ENCODE data around the gene LDHA.
A peak's percentile ranks its signal among the peaks of the same experiment; 100 is the strongest.
"Not testable (repeated sequence)": the region's sequence is repeated elsewhere in the genome, so short reads cannot be mapped to it uniquely, and the experiment has no call there.

Gene LDHA

DNA sequence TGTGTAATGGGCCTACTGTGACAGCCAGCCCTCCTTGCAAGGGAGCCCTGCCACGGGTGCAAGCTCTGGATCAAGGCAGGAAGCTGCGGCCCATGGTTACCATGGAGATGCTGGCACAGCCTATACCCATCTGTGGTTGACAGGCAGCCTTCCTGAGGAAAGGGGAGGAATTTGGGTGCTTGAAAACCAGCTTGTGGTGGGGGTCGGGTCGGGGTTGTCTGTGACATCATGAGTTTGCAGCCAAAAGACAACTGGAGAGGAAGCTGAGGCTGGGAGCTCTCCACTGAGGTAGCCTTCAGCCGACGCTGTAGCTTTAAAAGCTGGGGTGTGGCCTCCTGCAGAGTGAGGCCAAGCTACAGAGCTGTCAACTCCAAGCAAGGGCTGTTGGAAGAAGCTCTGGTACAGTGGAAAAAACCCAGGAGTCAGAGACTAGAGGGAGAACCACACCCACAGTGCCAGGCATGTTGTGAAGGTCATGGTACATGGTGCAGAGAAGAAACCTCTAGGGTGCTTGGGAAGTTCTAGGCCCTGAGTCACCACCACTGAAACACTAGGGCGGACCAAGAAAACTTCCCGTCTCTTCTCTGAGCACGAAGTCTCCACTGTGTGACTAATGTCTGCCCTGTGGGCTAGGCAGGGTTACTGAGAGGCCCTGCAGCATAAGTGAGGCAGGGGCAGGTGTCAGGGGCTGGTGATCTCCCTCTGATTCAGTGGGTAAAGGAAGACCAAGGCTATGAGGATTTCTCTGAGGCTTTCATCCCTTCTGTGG is 10.8 kb upstream of the LDHA start:
- ATAC-seq (peak; percentile 97), DNase-seq (peak; percentile 78 to 92)
- H3K4me1 Mint-ChIP-seq = peaks cover 44% of the 10 kb centered on the region
- no peaks in the 10 kb centered on the region for H3K27me3 Mint-ChIP-seq
- H3K27ac Mint-ChIP-seq = peak overlapping the region; percentile 96 to 98
- peak overlapping the region; percentile 75 to 80 for H3K4me3 Mint-ChIP-seq
- no peaks in the 10 kb centered on the region for H3K9me3 Mint-ChIP-seq

DNA sequence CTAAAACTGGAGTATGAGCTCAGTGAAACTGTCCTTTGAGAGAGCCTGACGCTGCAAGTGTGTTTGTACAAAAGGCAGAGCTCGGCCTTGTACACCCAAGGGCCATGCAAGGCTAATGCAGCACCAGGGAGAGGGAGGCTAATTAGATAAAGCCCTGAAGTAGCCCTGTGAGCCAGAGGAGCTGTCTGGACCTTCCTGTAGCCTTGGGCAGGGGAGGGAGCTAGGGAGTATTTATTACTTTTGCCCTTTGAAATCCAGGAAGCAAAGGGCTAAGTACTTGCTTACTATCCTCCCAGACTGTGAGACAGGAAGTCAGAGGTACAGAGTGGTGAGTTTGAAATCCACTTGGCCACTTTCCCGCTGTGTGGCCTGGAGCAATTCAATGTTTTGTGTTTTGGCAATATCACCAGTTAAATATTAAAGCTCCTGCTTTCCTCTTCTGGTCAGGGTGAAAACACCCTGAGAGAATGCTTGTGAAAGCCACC is 10.2 kb upstream of the LDHA start:
- H3K4me1 Mint-ChIP-seq = peaks cover 44% of the 10 kb centered on the region
- peak overlapping the region; percentile 75 to 80 for H3K4me3 Mint-ChIP-seq
- no peaks in the 10 kb centered on the region for H3K9me3 Mint-ChIP-seq
- DNase-seq = no peak
- peak; percentile 36 for ATAC-seq
- peak overlapping the region; percentile 96 to 98 for H3K27ac Mint-ChIP-seq
- H3K27me3 Mint-ChIP-seq = no peaks in the 10 kb centered on the region

DNA sequence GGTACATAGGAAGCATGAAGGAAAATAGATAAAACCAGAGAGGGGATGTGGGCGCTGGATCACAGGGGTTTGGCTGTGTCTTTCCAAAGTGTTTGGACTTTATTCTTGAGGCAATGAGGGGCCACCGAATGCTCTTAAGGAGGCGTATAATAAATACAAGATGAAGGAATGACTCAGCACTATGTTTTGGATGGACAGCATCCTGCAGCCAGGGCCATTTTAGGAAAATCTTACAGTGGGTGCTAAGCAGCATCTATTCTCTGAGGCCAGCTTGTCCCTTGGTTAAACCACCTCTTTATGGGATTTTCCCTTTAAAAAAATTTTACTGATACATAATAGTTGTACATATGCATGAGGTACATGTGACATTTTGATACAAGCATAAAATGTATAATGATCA is 4.3 kb upstream of the LDHA start:
- H3K4me1 Mint-ChIP-seq = peaks cover 63% of the 10 kb centered on the region
- ATAC-seq (no peak), DNase-seq (no peak)
- H3K9me3 Mint-ChIP-seq = no peaks in the 10 kb centered on the region
- no peak overlapping the region for H3K4me3 Mint-ChIP-seq
- H3K27me3 Mint-ChIP-seq = no peaks in the 10 kb centered on the region
- H3K27ac Mint-ChIP-seq = no peak overlapping the region

DNA sequence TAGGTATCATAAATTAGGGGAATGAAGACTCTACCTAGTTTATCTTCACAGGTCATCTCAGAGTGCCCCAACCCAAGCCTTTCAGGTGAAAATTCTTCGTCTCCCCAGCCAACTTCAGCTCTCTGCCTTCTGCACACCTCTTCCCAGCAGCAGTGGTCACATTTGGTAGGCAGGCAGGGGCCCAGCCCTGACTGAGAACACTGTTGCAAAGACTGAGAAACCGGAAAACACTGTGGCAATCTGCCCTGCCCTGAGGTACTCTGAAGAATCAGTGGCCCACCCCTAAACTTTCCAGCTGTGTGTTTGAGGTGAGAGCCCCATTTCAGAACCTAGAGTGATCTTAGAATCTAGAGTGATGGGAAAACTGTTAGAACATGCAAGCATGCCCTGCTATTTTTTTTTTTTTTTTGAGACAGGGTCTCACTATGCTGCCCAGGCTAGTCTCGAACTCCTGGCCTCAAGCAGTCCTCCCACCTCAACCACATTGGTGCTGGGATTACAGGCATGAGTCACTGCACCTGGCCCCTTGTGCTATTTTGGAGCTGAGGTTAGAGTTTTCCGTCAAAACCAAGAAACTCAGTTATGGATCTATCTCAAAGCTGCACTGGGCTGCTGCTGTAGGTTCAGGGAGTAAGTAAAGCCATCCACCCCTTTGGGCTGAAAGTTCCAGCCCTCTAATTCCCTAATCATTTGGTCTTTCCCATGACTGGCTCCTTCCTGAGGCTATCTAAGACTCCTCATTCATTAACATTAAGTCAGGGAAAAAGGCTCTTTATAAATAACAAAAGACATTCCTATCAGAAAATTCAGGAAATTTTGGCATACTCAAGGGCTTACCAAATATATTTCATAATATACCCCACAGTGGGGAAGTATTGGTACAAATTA is 1.7 kb upstream of the LDHA start:
- ATAC-seq (no peak), DNase-seq (no peak)
- H3K4me3 Mint-ChIP-seq = peak overlapping the region; percentile 35 to 70
- peak overlapping the region; percentile 71 to 90 for H3K27ac Mint-ChIP-seq
- no peaks in the 10 kb centered on the region for H3K27me3 Mint-ChIP-seq
- no peaks in the 10 kb centered on the region for H3K9me3 Mint-ChIP-seq
- H3K4me1 Mint-ChIP-seq = peaks cover 60% of the 10 kb centered on the region

DNA sequence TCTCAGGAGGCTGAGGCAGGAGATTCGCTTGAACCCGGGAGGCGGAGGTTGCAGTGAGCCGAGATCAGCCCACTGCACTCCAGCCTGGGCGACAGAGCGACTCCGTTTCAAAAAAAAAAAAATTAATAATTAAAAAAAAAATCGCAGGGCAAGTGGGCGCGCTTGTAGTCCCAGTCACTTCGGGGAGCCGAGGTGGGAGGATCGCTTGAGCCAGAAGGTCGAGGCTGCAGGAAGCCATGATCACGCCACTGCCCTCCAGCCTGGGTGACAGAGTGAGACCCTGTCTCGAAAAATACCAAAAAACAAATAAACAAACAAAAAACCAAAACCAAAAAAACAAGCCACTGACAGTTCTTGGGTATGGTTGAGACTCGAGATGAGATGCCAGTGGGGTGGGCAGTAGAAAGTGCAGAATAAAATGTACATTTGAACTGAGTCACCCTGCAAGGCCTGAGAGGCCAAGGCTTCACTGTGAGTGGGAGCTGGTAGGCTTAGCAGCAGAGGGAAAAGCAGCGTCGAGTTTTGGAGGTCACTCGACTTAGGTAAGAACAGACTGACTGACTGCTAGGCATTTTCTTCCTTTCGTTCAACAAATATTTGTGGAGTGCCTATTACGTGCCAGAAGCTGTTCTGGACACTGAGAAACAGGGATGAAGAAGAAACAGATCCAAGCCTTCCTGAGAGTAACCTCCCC is 635 bp upstream of the LDHA start:
- ATAC-seq (peak; percentile 1), DNase-seq (no peak)
- Mint-ChIP-seq H3K27me3 (no peaks in the 10 kb centered on the region), H3K4me1 (peaks cover 68% of the 10 kb centered on the region), H3K9me3 (no peaks in the 10 kb centered on the region), H3K27ac (peak overlapping the region; percentile 97 to 99), H3K4me3 (peak overlapping the region; percentile 99 to 100)

DNA sequence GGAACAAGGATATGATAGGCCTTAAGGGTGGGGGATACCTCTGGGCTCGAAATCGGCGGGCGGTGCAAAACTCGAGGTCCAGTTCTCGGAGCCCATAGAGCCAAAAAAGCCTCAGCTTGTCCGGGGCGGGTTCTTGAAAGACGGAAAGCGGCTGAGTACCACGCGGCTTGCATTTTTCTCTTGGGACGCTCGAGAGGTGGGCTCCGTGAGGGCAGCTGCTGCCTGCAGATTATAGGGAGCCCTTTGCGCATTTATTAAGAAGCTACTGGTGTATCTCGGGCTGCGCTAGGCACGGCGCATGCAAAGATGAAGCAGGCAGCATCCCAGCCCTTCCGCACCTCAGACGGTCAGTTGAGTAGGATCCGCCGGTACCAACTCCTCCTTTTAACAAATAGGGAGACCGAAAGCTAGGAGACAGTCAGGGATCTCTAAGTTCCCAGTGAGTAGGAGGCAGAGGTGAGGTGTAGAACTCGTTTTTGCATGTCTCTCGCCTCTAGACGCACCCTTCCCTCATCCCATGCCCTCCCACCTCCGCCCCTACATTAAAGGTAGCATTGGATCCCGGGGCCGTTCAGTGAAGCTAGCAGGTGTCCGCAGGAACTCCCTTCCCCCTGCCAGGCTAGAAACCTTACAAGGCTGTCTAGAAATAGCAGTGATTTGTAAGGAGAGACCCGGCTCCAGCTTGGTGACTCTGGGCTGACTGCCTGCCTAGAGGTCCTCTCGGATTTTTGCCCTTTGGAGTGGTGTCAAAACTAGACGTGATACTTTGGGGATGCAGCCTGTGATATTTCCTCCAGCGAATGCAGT is 768 bp downstream of the LDHA start:
- Mint-ChIP-seq H3K4me3 (peak overlapping the region; percentile 99 to 100), H3K9me3 (no peaks in the 10 kb centered on the region), H3K27me3 (no peaks in the 10 kb centered on the region), H3K4me1 (peaks cover 67% of the 10 kb centered on the region), H3K27ac (peak overlapping the region; percentile 97 to 99)
- no peak for ATAC-seq
- DNase-seq = peak; percentile 26 to 31

DNA sequence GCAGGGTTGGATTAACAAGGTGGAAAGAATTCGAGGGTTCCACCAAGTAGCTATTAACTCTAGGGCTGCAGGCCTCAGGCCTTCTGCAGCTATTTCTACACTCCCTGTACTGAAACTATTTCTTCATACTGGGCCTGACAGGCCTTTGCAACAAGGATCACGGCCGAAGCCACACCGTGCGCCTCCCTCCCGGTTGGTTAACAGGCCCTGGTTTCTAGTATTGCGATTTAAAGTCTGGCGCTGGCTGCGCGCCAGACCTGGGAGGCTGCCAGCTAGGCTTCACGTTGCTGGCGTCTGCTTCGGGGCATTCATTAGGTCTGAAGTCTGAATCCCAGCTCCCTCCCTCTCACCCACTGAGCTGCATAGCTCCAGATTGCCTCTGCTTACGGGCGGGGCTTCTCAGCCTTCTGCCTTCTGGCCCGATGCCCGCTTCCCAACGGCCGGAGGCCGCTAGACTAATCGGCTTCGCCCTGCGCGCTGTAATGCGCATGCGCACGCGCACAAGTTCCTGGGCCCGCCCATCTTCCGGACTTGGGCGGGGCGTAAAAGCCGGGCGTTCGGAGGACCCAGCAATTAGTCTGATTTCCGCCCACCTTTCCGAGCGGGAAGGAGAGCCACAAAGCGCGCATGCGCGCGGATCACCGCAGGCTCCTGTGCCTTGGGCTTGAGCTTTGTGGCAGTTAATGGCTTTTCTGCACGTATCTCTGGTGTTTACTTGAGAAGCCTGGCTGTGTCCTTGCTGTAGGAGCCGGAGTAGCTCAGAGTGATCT is 1.6 kb downstream of the LDHA start:
- ATAC-seq (peak; percentile 80), DNase-seq (peak; percentile 97 to 99)
- peaks cover 66% of the 10 kb centered on the region for H3K4me1 Mint-ChIP-seq
- peak overlapping the region; percentile 99 to 100 for H3K4me3 Mint-ChIP-seq
- H3K27ac Mint-ChIP-seq = peak overlapping the region; percentile 97 to 99
- no peaks in the 10 kb centered on the region for H3K9me3 Mint-ChIP-seq
- no peaks in the 10 kb centered on the region for H3K27me3 Mint-ChIP-seq

DNA sequence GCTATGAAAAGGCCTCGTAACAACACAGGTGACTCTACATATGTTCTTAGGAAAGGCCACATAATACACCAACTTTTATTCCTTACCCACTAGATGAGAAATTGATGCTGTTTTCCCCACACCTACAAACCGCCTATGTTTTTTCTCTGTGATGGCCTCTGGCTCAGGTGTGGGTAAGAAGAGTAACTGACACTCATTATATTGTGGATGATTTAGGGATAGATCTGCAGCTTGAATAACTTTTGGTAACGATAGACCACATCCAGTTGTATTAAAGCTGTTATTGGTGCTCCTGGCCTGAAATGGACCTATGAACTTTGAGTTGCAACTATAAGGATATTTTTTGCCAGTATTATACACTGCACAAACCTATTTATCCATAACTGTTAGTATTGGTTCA is 3.6 kb downstream of the LDHA start:
- Mint-ChIP-seq H3K9me3 (no peaks in the 10 kb centered on the region), H3K4me3 (peak overlapping the region; percentile 27 to 63), H3K4me1 (peaks cover 47% of the 10 kb centered on the region), H3K27ac (no peak overlapping the region), H3K27me3 (no peaks in the 10 kb centered on the region)
- no peak for ATAC-seq
- DNase-seq = no peak

DNA sequence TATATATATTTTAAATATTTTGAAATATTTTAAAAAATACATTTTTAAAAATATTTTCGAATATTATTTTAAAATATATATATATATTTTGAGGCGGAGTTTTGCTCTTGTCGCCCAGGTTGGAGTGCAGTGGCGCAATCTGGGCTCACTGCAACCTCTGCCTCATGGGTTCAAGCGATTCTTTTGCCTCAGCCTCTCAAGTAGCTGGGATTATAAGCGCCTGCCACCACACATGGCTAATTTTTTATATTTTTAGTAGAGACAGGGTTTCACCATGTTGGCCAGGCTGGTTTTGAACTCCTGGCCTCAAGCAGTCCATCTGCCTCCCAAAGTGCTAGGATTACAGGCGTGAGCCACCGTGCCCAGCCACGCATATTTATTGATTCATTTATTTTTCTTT is 6.7 kb downstream of the LDHA start:
- ATAC-seq, DNase-seq, H3K4me3 Mint-ChIP-seq, H3K9me3 Mint-ChIP-seq, H3K27me3 Mint-ChIP-seq, H3K27ac Mint-ChIP-seq: not testable (repeated sequence)
- peaks cover 30% of the 10 kb centered on the region for H3K4me1 Mint-ChIP-seq

DNA sequence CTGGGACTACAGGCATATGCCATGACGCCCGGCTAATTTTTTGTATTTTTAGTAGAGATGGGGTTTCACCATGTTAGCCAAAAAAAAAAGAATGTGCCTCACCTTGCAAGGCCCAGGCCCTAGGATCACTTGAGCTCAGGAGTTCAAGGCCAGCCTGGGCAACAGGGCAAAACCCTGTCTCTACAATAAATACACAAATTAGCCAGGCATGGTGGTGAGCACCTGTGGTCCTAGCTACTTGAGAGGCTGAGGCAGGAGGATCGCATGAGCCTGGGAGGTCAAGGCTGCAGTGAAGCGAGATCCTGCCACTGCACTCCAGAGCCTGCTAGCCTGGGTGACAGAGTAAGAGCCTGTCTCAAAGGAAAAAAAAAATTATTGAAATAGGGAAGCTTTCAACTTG is 9.7 kb downstream of the LDHA start:
- H3K4me1 Mint-ChIP-seq = peaks cover 7% of the 10 kb centered on the region
- DNase-seq = no peak
- H3K9me3 Mint-ChIP-seq = no peaks in the 10 kb centered on the region
- no peaks in the 10 kb centered on the region for H3K27me3 Mint-ChIP-seq
- H3K27ac Mint-ChIP-seq = peak overlapping the region in 1 of 2 donors; percentile 63
- ATAC-seq = no peak
- H3K4me3 Mint-ChIP-seq = no peak overlapping the region

DNA sequence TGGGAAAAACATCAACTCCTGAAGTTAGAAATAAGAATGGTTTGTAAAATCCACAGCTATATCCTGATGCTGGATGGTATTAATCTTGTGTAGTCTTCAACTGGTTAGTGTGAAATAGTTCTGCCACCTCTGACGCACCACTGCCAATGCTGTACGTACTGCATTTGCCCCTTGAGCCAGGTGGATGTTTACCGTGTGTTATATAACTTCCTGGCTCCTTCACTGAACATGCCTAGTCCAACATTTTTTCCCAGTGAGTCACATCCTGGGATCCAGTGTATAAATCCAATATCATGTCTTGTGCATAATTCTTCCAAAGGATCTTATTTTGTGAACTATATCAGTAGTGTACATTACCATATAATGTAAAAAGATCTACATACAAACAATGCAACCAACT is 13.0 kb downstream of the LDHA start:
- ATAC-seq, H3K4me3 Mint-ChIP-seq, DNase-seq, H3K9me3 Mint-ChIP-seq, H3K27me3 Mint-ChIP-seq: not testable (repeated sequence)
- Mint-ChIP-seq H3K27ac (peak overlapping the region in 1 of 2 donors; percentile 27), H3K4me1 (peaks cover 15% of the 10 kb centered on the region)

DNA sequence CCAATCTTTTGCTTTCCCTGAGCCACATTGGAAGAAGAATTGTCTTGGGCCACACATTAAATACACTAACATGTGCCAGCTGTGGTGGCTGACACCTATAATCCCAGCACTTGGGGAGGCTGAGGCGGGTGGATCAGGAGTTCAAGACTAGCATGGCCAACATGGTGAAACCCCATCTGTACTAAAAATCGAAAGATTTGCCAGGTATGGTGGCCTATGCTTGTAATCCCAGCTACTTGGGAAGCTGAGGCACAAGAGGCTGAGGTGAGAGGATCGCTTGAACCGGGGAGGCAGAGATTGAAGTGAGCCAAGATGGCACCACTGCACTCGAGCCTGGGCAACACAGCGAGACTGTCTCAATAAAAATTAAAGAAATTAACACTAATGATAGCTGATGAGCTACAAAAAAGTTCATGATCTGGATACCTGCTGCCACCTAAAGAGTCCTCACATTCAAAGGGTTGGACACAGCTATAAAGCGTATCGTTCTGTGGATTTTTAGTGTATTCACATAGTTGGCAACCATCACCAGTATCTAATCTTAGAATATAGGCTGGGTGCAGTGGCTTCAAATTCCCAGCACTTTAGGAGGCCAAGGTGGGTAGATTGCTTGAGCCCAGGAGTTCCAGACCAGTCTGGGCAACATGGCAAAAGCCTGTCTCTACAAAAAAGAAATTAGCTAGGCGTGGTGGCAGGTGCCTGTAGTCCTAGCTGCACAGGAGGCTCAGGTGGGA is 14.4 kb downstream of the LDHA start:
- Mint-ChIP-seq H3K9me3 (peaks cover 0 to 6% of the 10 kb centered on the region in 2 donors), H3K27me3 (no peaks in the 10 kb centered on the region), H3K4me1 (peaks cover 16% of the 10 kb centered on the region), H3K27ac (no peak overlapping the region), H3K4me3 (no peak overlapping the region)
- no peak for DNase-seq
- ATAC-seq = no peak

DNA sequence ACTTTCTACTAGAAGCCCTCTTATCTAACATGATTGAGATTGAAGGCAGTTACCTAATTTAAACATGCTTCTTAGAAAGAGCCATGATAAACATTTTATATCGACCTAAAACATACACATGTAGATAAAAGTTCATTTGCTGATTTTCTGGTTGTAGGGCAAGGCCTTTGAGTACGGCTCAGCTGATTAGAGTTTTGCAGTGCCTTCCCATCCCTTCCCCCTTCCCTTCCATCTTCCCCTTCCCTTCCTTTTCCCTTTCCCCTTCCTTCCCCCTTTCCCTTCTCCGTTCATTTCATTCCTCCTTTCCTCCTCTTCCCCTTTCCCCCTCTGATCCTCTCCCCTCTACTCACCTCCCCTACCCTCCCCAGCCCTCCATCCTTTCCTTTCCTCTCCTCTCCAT is 22.1 kb downstream of the LDHA start:
- H3K9me3 Mint-ChIP-seq = no peaks in the 10 kb centered on the region
- ATAC-seq = no peak
- H3K27me3 Mint-ChIP-seq = no peaks in the 10 kb centered on the region
- no peak overlapping the region for H3K4me3 Mint-ChIP-seq
- H3K27ac Mint-ChIP-seq = no peak overlapping the region
- peaks cover 20% of the 10 kb centered on the region for H3K4me1 Mint-ChIP-seq
- DNase-seq = no peak

DNA sequence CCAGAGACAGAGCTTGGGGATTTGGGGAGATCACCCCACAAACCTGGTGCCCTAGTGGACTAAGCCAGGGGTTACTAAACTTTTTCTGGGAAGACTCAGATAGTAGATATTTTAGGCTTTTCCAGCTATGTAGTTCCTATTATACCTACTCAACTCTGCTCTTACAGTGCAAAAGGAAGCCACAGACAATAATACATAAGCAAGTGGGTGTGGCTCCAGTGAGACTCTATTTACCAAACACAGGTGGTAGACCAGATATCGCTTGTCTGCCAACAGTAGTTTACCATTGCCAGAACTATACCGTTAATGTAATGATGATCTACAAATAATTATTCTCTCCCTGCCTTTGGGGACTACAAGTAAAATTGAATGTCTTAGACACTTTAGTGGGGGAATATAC is 24.7 kb downstream of the LDHA start:
- no peak overlapping the region for H3K4me3 Mint-ChIP-seq
- ATAC-seq (no peak), DNase-seq (no peak)
- no peaks in the 10 kb centered on the region for H3K9me3 Mint-ChIP-seq
- no peak overlapping the region for H3K27ac Mint-ChIP-seq
- peaks cover 11% of the 10 kb centered on the region for H3K4me1 Mint-ChIP-seq
- H3K27me3 Mint-ChIP-seq = no peaks in the 10 kb centered on the region

Measured in stimulated activated naive CD8-positive, alpha-beta T cell treated with anti-CD3 and anti-CD28 coated beads, Interleukin-15, amount 100 ng/mL, for 72 hours (primary cell).